CD4-positive, alpha-beta T cell (primary cell): ENCODE data around the gene TRMT112. TPM values are rescaled to one million over a fixed set of nuclear protein-coding genes. Genes with fewer than 3 reads are reported as not detected.

Experiments used
- ATAC-seq: fragments of 200-7000 bp; cut with Tn5 transposase; one replicate; pipeline ENCODE4 v1.10.0; 2022; ENCODE audit warnings: mild to moderate bottlenecking; ENCODE audit not compliant: poor library complexity
- CTCF ChIA-PET: fragments of 350-600 bp; sonication (Branson Sonifier 250); formaldehyde crosslinking; loops from one replicate; lab custom pipeline; 2021; ENCODE audit warnings: antibody characterized with exemption, inconsistent platforms; lab: Charles Lee
- POLR2A ChIA-PET: fragments of 350-600 bp; sonication (Branson Sonifier 250); formaldehyde crosslinking; loops from one replicate; lab custom pipeline; 2021; ENCODE audit warnings: antibody characterized with exemption, inconsistent platforms; lab: Charles Lee
- DNase-seq, 14 experiments: peaks; one replicate each; pipeline ENCODE4 v3.0.0-alpha.2; 2013 to 2020; ENCODE audit warnings: mixed read lengths in 2 of 14
- H3K27ac ChIP-seq, 2 donors: one replicate each; pipeline versions ENCODE4 v1.5.1 to v1.7.0; 2013; ENCODE audit warnings: low read length in 2 of 2, low read depth in 1 of 2, mild to moderate bottlenecking in 1 of 2
- H3K27me3 ChIP-seq, 2 experiments: 1 replicate in 1 of 2; 2 replicates in 1 of 2; pipeline versions ENCODE4 v1.6.1 to v1.7.0; 2013; ENCODE audit warnings: low read length in 2 of 2, control low read depth in 1 of 2, mild to moderate bottlenecking in 1 of 2, moderate library complexity in 1 of 2; ENCODE audit not compliant: insufficient read depth in 2 of 2, control insufficient read depth in 1 of 2
- H3K36me3 ChIP-seq: one replicate; pipeline ENCODE4 v1.6.1; 2013; ENCODE audit warnings: low read length, control low read depth; ENCODE audit not compliant: insufficient read depth
- H3K4me1 ChIP-seq: one replicate; pipeline ENCODE4 v1.6.1; 2013; ENCODE audit warnings: low read length, control low read depth; ENCODE audit not compliant: insufficient read depth
- H3K4me3 ChIP-seq: one replicate; pipeline ENCODE4 v1.5.1; 2013; ENCODE audit warnings: mild to moderate bottlenecking, low read length, moderate library complexity
- H3K9me3 ChIP-seq, 2 experiments: 1 replicate in 1 of 2; 2 replicates in 1 of 2; pipeline versions ENCODE4 v1.6.1 to v1.7.0; 2013; ENCODE audit warnings: low read length in 2 of 2, mild to moderate bottlenecking in 2 of 2, control low read depth in 1 of 2, moderate library complexity in 1 of 2; ENCODE audit not compliant: control insufficient read depth in 1 of 2, insufficient read depth in 1 of 2
- H3K27ac Mint-ChIP-seq: one replicate; pipeline ENCODE4 v1.8.0; 2020; ENCODE audit warnings: mixed read lengths
- H3K27me3 Mint-ChIP-seq: one replicate; pipeline ENCODE4 v1.8.0; 2021; ENCODE audit warnings: mixed read lengths
- H3K36me3 Mint-ChIP-seq: one replicate; pipeline ENCODE4 v1.8.0; 2021; ENCODE audit warnings: low read depth, mixed read lengths
- H3K4me1 Mint-ChIP-seq: one replicate; pipeline ENCODE4 v1.8.0; 2021; ENCODE audit warnings: low read depth, mixed read lengths
- H3K4me3 Mint-ChIP-seq: one replicate; pipeline ENCODE4 v1.8.0; 2020; ENCODE audit warnings: mild to moderate bottlenecking, mixed read lengths
- H3K9me3 Mint-ChIP-seq: one replicate; pipeline ENCODE4 v1.8.0; 2020; ENCODE audit warnings: mixed read lengths
- CTCF ChIP-seq: fragments of 200-600 bp; IDR thresholded peaks from one replicate; pipeline ENCODE4 v1.8.0; 2022; ENCODE audit warnings: antibody characterized with exemption, mild to moderate bottlenecking
- intact Hi-C, 2 experiments: fragments of 100-400 bp; cut with DNase I in 1 of 2; cut with micrococcal nuclease in 1 of 2; formaldehyde crosslinking; loops; one replicate each; pipeline versions ENCODE4 v1.15.1 to v1.9.0; 2023 to 2025; cut with DNase I, micrococcal nuclease
- total RNA-seq, 174 experiments: library from RNA in 2 of 174; stranded (reverse) in 2 of 174; gene quantifications; one replicate each; pipeline ENCODE4 v1.2.3 and lab custom pipeline; 2021 to 2026

TRMT112 gene
- total RNA-seq, 2 experiments from 2014 or later = 70.5 to 71.4 TPM

DNA sequence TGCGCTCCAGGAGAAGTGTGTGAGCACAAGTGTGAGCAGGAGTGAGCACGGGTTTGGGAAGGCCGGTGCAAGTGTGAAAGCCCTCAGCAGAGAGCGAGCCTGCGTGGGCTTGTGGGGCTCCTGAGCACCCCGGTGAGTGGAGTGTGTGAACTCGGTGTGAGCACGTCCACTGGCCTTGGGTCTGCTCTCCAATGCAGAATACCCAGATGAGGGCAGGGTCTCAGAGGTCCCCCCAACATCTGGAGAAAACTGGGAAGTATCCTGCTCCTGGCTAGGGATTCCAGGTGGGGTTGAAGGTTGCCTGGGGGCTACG, 10.8 kb downstream of the TRMT112 start:
- POLR2A ChIA-PET = interaction anchor here (4.0 to 7.6 kb wide), 2 partner anchors 11 to 100 kb away, joined by 71 to 105 read pairs; partner anchors contain the start of genes FERMT3, PRDX5 and TRMT112
- CTCF ChIA-PET = interaction anchor here (2.5 kb wide), 1 partner anchor 25 kb away, joined by 10 read pairs; no protein-coding TSS in a partner anchor

GRCh38 chr11:64305691-64306562, 11.4 kb downstream of the TRMT112 start:
- POLR2A ChIA-PET = interaction anchor here (2.0 to 7.6 kb wide), 5 partner anchors 11 to 120 kb away, joined by 17 to 105 read pairs (median 45); partner anchors contain the start of genes BAD, FERMT3, GPR137 and PRDX5
- peak; percentile 6 for ATAC-seq

More for the DNA sequence above, 10.8 kb downstream of the TRMT112 start:
- Histone ChIP-seq H3K36me3 (peaks cover 7% of the 10 kb centered on the region), H3K27me3 (peaks cover 5 to 7% of the 10 kb centered on the region in 2 experiments), H3K27ac (peak overlapping the region; percentile 73 to 75), H3K9me3 (peaks cover 0 to under 1% of the 10 kb centered on the region in 2 experiments), H3K4me1 (peaks cover 35% of the 10 kb centered on the region), H3K4me3 (peak overlapping the region; percentile 85)
- Mint-ChIP-seq H3K4me1 (peaks cover 28% of the 10 kb centered on the region), H3K27me3 (peaks cover 14% of the 10 kb centered on the region), H3K9me3 (no peaks in the 10 kb centered on the region), H3K27ac (peak overlapping the region; percentile 92), H3K36me3 (peaks cover 11% of the 10 kb centered on the region), H3K4me3 (peak overlapping the region; percentile 98)
- intact Hi-C loops = loop anchor here (1.0 to 10.0 kb wide), 3 partner anchors 11 to 312 kb away; partner anchors contain the start of genes CCDC88B (in 1 of the 2) and TRMT112 (in 1 of the 2)
- ATAC-seq (no peak), DNase-seq (no peak)
- TF ChIP-seq CTCF = no peak

More at GRCh38 chr11:64305691-64306562, 11.4 kb downstream of the TRMT112 start:
- Histone ChIP-seq H3K27ac (peak overlapping the region; percentile 73 to 75), H3K9me3 (peaks cover 0 to 5% of the 10 kb centered on the region in 2 experiments), H3K4me1 (peaks cover 41% of the 10 kb centered on the region), H3K27me3 (peaks cover 11 to 12% of the 10 kb centered on the region in 2 experiments), H3K36me3 (peaks cover 7% of the 10 kb centered on the region), H3K4me3 (peak overlapping the region; percentile 85)
- peak; percentile 45 to 86 (median 70) for DNase-seq
- Mint-ChIP-seq H3K27ac (peak overlapping the region; percentile 92), H3K4me3 (peak overlapping the region; percentile 98), H3K36me3 (peaks cover 10% of the 10 kb centered on the region), H3K4me1 (peaks cover 30% of the 10 kb centered on the region), H3K27me3 (peaks cover 20% of the 10 kb centered on the region), H3K9me3 (no peaks in the 10 kb centered on the region)
- intact Hi-C loops = loop anchor here (1.0 to 10.0 kb wide), 8 partner anchors 11 to 311 kb away; partner anchors contain the start of genes CCDC88B (in 2 of the 2), TRMT112 (in 2 of the 2), FKBP2 (in 1 of the 2) and PLCB3 (in 1 of the 2)
- TF ChIP-seq CTCF = peak; percentile 54
- CTCF ChIA-PET = interaction anchor here (0.7 to 6.0 kb wide), 8 partner anchors 12 to 120 kb away, joined by 3 to 123 read pairs (median 9); partner anchors contain the start of genes FERMT3, PLCB3, PRDX5 and STIP1
